GM19099 (cell line): ENCODE data around the gene LRPAP1.

ENCODE experiments used
- POLR2A ChIP-seq: IDR thresholded peaks from 3 replicates; pipeline ENCODE4 v1.6.1; 2011; ENCODE audit warnings: low read depth; ENCODE audit not compliant: insufficient read length; ENCODE audit errors: extremely low read depth

Gene LRPAP1

DNA sequence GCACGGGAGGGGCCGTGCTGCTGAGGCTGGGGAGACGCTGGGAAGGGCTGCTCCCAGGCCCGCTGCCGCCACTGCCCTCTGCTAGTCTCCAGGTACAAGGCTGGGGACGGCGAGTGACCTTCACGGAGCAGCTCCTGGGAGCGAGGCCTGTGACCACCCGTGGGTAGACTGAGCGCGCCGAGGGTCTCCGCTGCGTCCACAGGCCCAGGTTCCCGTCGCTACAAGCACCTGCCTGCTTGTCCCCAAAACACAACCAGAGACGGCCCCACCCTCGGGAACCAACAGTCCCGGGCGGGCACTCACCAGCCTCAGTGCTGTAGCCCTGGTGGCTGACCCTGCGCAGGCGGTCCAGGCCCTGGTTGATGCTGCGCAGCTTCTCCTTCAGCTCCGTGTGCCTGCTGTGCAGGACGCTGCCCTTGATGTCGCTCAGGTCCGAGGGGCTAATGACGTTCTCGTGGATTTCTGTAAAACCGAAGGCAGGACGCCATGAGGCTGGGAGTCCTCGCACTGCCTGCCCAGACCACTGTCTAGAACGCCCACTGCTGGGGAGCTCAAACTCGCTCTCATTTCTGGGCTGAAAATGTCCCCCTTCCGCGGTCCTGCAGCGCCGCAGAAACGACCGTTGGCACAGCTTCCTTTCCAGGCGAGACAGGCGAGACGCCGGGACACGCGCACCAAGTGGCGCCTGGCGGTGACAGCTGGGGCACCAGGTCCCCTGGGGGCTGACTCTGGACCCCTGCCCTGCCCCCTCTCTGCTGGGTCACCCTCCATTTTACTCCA lies 14.3 kb downstream of the LRPAP1 start:
- TF ChIP-seq POLR2A = no peak

GRCh38 chr4:3516836-3517730 lies 15.1 kb downstream of the LRPAP1 start:
- no peak for TF ChIP-seq POLR2A

DNA sequence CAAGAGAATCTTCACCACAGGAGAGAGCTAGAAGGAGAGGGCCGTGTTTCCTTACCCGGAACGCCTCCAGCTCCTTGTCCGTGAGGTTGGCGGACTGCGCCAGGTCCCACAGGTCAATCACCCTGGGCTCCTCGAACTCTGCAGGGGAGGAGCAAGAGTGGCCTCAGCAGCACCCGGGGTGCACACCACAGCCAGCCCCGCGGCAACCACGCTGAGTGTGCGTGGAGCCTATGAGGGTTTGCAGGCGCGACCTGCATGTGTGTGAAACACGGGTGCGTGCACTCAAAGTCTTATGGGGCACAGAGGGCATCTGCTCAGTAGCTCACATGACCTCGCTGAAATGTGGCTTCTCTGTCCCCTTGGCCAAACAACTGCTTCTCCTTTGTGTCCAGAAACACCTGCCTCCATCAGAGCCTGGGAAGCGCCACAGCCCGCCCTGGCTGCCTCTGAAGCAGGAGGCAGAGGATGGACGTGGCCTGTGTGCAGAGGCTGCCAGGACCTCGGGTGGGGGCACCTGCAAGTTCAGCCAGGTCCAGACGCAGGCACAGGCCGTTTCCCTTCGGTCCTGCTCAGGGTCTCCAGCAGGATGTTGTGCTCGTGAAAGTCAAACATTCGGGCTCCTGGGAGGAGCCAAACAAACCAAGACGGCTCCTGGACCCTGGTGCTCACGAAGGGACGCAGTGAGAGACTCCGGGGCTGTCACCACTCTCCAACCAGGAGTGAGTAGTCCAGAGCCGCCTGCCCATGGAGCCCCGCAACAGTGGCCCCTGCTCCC lies 16.0 kb downstream of the LRPAP1 start:
- no peak for TF ChIP-seq POLR2A

GRCh38 chr4:3515646-3516045 lies 16.6 kb downstream of the LRPAP1 start:
- no peak for TF ChIP-seq POLR2A

- TF ChIP-seq POLR2A = no peak
Observed at GRCh38 chr4:3514806-3515501, 17.3 kb downstream of the LRPAP1 start.

- no peak for TF ChIP-seq POLR2A
Observed at GRCh38 chr4:3514221-3514780, 17.9 kb downstream of the LRPAP1 start.

DNA sequence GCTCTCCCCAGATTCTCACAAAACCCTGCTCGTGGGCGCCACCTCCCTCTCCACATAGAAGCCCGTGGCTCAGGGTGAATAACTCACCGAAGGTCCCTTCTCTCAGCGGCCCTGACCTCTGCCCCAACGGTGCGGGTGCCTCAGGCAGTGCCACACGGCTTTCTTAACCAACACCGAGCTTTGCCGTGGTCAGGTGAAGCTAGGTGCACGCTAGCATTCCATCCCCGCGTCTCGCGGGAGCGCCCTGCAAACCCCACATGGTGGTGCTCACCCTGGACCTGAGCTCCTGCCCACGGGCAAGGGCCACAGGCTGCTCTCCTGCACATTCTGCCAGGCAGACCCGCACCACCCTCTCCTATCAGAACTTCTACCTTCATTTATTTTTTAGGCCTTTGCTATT lies 18.4 kb downstream of the LRPAP1 start:
- no peak for TF ChIP-seq POLR2A

DNA sequence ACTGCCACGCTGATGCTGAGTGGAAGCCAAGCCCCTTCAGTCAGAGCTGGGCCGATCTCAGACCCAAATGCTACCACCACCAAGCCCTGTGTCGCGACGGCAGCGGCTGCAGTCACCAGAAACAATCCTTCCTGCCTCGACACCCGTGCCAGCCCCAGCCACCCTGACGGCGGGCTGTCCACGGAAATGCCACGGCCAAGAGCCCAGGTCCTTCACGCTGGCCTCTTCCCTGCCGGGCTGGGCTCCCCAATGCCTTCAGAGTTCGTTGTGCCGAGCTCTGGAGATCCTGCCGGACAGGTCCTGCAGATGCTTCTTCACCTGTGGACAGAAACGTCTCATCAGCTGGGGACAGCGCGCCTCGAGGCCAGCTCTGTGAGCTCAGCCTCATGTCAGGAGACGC lies 19.5 kb downstream of the LRPAP1 start:
- no peak for TF ChIP-seq POLR2A

DNA sequence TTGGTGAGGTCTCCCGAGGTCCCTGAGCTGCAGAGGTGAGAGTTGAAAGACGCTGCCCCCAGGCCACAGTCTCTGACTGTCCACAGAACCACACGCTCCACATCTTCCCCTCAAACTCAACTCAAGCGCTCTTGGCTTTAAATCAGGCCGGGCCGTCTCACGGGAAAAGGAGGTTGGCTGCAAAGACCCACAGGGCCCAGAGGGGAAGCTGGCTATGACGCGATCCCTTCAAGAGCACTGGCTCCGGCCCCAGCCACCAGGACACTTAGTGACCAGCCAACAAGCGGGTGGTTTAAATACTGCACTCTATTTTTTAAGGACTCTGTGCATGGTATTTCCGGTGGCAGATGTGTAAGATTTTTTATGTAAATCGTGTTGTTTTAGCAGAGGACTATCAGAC lies 19.9 kb downstream of the LRPAP1 start:
- no peak for TF ChIP-seq POLR2A

GRCh38 chr4:3511187-3511586 lies 21.0 kb downstream of the LRPAP1 start:
- no peak for TF ChIP-seq POLR2A

- no peak for TF ChIP-seq POLR2A
Observed at GRCh38 chr4:3510481-3510880, 21.7 kb downstream of the LRPAP1 start.

GRCh38 chr4:3508542-3508941 lies 23.7 kb downstream of the LRPAP1 start:
- no peak for TF ChIP-seq POLR2A

DNA sequence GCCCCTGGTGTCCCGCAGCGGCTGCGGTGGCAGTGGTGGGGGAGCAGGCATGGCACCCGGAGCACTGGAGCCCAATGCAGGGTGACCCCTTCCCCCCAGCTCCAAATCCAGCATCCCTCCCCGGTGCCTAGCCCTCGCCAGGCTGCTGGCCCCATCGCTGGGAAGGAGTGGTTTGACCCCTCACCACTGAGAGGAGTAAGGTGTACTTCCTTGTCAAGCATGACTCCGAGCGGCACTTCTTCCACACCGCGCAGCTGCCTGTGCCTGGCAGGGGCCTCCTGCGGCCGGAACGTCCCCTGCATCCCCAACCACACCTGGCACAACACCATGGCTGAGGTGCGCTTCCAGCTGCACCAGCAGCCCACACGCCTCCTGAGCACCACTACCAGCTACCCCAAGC lies 27.0 kb downstream of the LRPAP1 start:
- TF ChIP-seq POLR2A = no peak
